Measurements from ENCODE around the gene CALR. TPM values are rescaled to one million over a fixed set of nuclear protein-coding genes. Genes with fewer than 3 reads are reported as not detected.
"Not testable (repeated sequence)": the region's sequence is repeated elsewhere in the genome, so short reads cannot be mapped to it uniquely, and the experiment has no call there.

Gene CALR
- total RNA-seq, 1 donor from 2014 or later, result 958 TPM

DNA sequence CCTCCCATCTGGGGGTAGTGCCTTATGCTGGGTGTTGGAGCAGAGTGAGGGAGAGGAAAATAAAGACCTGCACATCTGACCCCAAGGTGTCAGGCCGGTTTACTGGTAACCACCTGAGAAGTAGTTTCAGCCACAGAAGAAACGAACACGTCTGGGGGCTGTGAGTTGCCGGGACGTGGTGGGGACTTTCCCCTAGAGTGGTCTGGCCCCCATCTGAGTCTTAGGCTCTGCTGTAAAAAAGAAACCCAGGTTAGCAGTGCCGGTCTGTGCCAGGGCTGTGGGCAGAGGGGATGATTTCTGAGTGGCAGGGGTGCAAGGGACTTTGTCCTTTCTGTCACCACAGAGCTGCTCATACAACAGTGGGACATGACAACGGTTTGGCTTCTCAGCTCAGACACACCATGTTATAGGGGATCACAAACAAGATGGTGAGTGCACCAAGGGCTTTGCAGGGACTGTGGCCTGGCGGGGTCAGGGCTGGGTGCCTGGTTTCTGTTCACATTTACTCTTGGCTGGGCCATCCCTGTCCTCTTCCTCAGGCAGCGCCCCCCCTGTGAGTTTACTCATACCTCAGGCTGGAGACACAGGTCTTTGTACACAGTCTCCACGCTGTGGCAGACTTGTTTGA, 38.4 kb upstream of the CALR start:
- H3K36me3 ChIP-seq (ENCODE audit: control insufficient read depth, insufficient read depth, low read length), result no peaks in the 10 kb centered on the region
- no peaks in the 10 kb centered on the region for H3K27me3 ChIP-seq (ENCODE audit: control insufficient read depth, insufficient read depth, low read length)
- TF ChIP-seq, protein P1, sequence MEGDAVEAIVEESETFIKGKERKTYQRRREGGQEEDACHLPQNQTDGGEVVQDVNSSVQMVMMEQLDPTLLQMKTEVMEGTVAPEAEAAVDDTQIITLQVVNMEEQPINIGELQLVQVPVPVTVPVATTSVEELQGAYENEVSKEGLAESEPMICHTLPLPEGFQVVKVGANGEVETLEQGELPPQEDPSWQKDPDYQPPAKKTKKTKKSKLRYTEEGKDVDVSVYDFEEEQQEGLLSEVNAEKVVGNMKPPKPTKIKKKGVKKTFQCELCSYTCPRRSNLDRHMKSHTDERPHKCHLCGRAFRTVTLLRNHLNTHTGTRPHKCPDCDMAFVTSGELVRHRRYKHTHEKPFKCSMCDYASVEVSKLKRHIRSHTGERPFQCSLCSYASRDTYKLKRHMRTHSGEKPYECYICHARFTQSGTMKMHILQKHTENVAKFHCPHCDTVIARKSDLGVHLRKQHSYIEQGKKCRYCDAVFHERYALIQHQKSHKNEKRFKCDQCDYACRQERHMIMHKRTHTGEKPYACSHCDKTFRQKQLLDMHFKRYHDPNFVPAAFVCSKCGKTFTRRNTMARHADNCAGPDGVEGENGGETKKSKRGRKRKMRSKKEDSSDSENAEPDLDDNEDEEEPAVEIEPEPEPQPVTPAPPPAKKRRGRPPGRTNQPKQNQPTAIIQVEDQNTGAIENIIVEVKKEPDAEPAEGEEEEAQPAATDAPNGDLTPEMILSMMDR (IDR thresholded peaks at IDR 0.05; ENCODE audit: insufficient read depth, low read length, poor library complexity, severe bottlenecking), result no peak
- no peak for DNase-seq (ENCODE audit: low read depth)
- H3K4me3 ChIP-seq (ENCODE audit: low read depth, low read length), result no peak overlapping the region

- H3K36me3 ChIP-seq (ENCODE audit: control insufficient read depth, insufficient read depth, low read length), result no peaks in the 10 kb centered on the region
- H3K4me3 ChIP-seq (ENCODE audit: low read depth, low read length), result no peak overlapping the region
- H3K27me3 ChIP-seq (ENCODE audit: control insufficient read depth, insufficient read depth, low read length), result no peaks in the 10 kb centered on the region
- TF ChIP-seq, protein P1 (IDR thresholded peaks at IDR 0.05; ENCODE audit: insufficient read depth, low read length, poor library complexity, severe bottlenecking), result no peak
- no peak for DNase-seq (ENCODE audit: low read depth)
Measured at GRCh38 chr19:12907166-12907565, 31.2 kb upstream of the CALR start.

- Histone ChIP-seq H3K4me3 (ENCODE audit: low read depth, low read length) (no peak overlapping the region), H3K36me3 (ENCODE audit: control insufficient read depth, insufficient read depth, low read length) (no peaks in the 10 kb centered on the region), H3K27me3 (ENCODE audit: control insufficient read depth, insufficient read depth, low read length) (no peaks in the 10 kb centered on the region)
- DNase-seq (ENCODE audit: low read depth), result no peak
- TF ChIP-seq, protein P1 (IDR thresholded peaks at IDR 0.05; ENCODE audit: insufficient read depth, low read length, poor library complexity, severe bottlenecking), result no peak
Measured at GRCh38 chr19:12912571-12912970, 25.8 kb upstream of the CALR start.

DNA sequence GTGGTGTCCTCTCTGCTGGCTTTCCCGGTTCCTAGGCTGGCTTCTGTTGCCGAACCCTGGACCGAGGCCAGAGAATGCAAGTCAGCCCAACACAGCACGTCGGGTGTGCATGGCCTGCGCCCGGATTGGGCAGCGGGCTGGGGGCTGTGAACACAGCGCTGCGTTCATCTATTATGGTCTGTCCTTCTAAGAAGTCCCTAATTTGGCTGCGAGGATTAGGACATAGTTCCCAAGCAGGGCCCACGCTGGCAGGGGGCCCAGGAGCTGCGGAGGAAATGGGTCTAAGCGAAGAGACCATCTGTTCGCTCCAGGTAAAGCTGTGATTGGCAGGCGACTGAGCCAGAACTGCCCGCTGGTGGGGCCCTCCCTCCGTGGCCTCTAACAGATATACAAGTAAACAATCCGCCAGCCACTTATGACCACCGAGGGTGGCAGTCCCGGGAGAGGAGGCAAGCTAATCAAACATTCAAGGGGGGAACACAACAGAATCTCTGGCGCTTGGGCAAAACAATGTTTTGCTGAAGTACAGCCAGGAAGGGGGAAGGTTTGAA, 25.3 kb upstream of the CALR start:
- DNase-seq (ENCODE audit: low read depth), result no peak
- TF ChIP-seq, protein P1 (IDR thresholded peaks at IDR 0.05; ENCODE audit: insufficient read depth, low read length, poor library complexity, severe bottlenecking), result no peak
- Histone ChIP-seq H3K27me3 (ENCODE audit: control insufficient read depth, insufficient read depth, low read length) (no peaks in the 10 kb centered on the region), H3K4me3 (ENCODE audit: low read depth, low read length) (no peak overlapping the region), H3K36me3 (ENCODE audit: control insufficient read depth, insufficient read depth, low read length) (no peaks in the 10 kb centered on the region)

DNA sequence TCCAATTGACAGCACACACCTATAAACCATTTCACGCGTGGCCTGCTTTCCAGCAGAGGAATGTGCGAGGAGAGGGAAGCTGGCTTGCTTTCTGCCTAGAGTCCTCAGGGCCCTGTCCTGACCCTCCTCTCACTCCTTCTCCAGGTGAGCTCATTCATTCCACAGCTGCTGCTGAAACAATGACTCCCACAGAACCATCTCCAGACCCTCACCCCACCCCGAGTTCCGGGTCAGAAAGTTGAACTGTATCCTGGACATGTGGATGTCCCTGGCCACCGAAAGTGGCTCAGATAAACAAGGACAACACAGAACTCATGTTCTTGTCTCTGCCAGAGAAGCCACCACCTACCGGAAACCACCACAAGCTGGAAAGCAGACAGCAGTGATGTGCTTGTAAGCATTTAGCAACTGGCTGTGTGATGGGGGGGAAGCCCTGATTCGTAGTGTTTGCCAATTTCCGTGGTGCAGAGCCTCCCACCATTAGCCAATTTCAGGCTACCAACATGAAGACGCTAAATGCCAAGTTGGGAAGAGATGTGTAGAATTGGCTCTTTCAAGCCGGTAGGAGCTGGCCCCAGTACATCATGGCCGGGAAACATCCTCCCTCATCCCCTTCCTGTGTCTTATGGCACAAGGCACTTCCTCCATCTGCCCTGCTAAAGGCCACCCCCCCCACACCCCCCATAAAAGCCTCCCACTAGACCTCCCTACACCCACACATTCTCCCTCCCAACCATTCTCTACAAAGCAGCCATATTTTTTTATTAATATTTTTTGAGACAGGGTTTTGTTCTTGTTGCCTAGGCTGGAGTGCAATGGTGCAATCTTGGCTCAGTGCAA, 24.3 kb upstream of the CALR start:
- no peak overlapping the region for H3K4me3 ChIP-seq (ENCODE audit: low read depth, low read length)
- DNase-seq (ENCODE audit: low read depth), result no peak
- H3K36me3 ChIP-seq (ENCODE audit: control insufficient read depth, insufficient read depth, low read length), result no peaks in the 10 kb centered on the region
- TF ChIP-seq, protein P1 (IDR thresholded peaks at IDR 0.05; ENCODE audit: insufficient read depth, low read length, poor library complexity, severe bottlenecking), result no peak
- no peaks in the 10 kb centered on the region for H3K27me3 ChIP-seq (ENCODE audit: control insufficient read depth, insufficient read depth, low read length)

- H3K27me3 ChIP-seq (ENCODE audit: control insufficient read depth, insufficient read depth, low read length); DNase-seq (ENCODE audit: low read depth); H3K4me3 ChIP-seq (ENCODE audit: low read depth, low read length); H3K36me3 ChIP-seq (ENCODE audit: control insufficient read depth, insufficient read depth, low read length): not testable (repeated sequence)
Measured at GRCh38 chr19:12915860-12916259, 22.5 kb upstream of the CALR start.
